Testis (tissue), 3 donors: ENCODE results near the gene TMED10. TPM values are rescaled to one million over a fixed set of nuclear protein-coding genes. Genes with fewer than 3 reads are reported as not detected.

Experiments used
- DNase-seq: peaks from one replicate; pipeline ENCODE4 v3.0.0-alpha.2; 2019
- H3K27ac ChIP-seq, 2 donors: fragments of 200-600 bp; sonication (generic); one replicate each; pipeline ENCODE4 v1.5.1; 2019
- H3K27me3 ChIP-seq: fragments of 200-600 bp; sonication (generic); one replicate; pipeline ENCODE4 v1.5.1; 2019
- H3K36me3 ChIP-seq: fragments of 200-600 bp; sonication (generic); one replicate; pipeline ENCODE4 v1.5.1; 2017; ENCODE audit warnings: low read depth; ENCODE audit errors: missing control alignments
- H3K4me1 ChIP-seq: fragments of 200-600 bp; sonication (generic); one replicate; pipeline ENCODE4 v1.5.1; 2019
- H3K4me3 ChIP-seq, 2 donors: fragments of 200-600 bp; sonication (generic); one replicate each; pipeline ENCODE4 v1.5.1; 2017 to 2019
- H3K9me3 ChIP-seq: fragments of 200-600 bp; sonication (generic); one replicate; pipeline ENCODE4 v1.5.1; 2017
- CTCF ChIP-seq, 3 experiments: fragments of 450-650 bp in 2 of 3; fragments of 200-600 bp in 1 of 3; sonication (generic) in 1 of 3; IDR thresholded peaks; one replicate each; pipeline ENCODE4 v1.5.1; 2016 to 2019; ENCODE audit warnings: antibody characterized with exemption in 3 of 3, mild to moderate bottlenecking in 2 of 3, moderate library complexity in 1 of 3
- POLR2A ChIP-seq: fragments of 450-650 bp; IDR thresholded peaks from one replicate; pipeline ENCODE4 v1.6.1; 2017; ENCODE audit warnings: antibody characterized with exemption, mild to moderate bottlenecking, moderate library complexity
- WGBS, 2 donors: methylation state at CpG; one replicate each; pipeline ENCODE4 v1.1.5; 2018; 5-methylcytosine and 5-hydroxymethylcytosine counted together
- intact Hi-C: fragments of 100-400 bp; cut with DNase I; formaldehyde crosslinking; loops from one replicate; pipeline ENCODE4 v1.15.1; 2023; ENCODE audit warnings: low total_unique reads
- polyA plus RNA-seq: library from polyadenylated mRNA; stranded (reverse); fragments of 350-450 nt; fragmentation: Illumina TruSeq; extraction: RNeasy Lipid Tissue Mini Kit (QIAGEN cat#74804); gene quantifications from one replicate; pipeline ENCODE4 v1.2.3, GENCODE V29; 2014; ENCODE audit warnings: low read depth, low replicate concordance; ENCODE audit not compliant: insufficient read depth
- total RNA-seq, 2 donors: library from RNA; depleted of rRNA; stranded (reverse); fragments of >200 nt; gene quantifications; one replicate each; pipeline ENCODE4 v1.2.3, GENCODE V29; 2016

TMED10 gene
- total and polyA plus RNA-seq, 3 donors from 2014 or later = 255 to 417 (median 334) TPM

DNA sequence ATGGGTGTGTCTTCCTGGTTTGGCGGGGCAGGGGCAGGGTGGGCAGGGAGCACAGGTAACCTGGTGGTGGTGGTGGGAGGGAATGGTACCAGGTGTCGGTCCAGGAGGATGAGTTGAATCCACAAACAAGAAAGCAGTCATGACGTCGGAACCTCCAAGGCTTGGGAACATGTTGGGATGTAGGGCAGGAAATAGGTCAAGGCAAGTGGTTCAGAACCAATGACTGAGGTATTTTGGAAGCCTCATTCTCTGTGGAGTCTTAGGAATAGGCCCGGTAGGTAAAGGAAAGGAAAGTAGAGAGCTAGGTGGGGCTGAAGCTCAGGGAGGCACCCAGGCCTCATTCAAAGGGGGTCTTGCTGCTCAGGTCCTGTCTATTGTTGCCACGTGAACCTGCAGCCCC, 39.1 kb upstream of the TMED10 start:
- Histone ChIP-seq H3K27me3 (no peaks in the 10 kb centered on the region), H3K36me3 (no peaks in the 10 kb centered on the region), H3K4me3 (no peak overlapping the region), H3K9me3 (no peaks in the 10 kb centered on the region), H3K27ac (no peak overlapping the region), H3K4me1 (no peaks in the 10 kb centered on the region)
- intact Hi-C loops = no loop called here
- WGBS, 2 donors = 82 to 83% methylated on average over 6 of the region's 6 CpGs
- no peak for TF ChIP-seq CTCF (IDR thresholded peaks at IDR 0.05)
- TF ChIP-seq POLR2A = no peak
- DNase-seq = no peak

DNA sequence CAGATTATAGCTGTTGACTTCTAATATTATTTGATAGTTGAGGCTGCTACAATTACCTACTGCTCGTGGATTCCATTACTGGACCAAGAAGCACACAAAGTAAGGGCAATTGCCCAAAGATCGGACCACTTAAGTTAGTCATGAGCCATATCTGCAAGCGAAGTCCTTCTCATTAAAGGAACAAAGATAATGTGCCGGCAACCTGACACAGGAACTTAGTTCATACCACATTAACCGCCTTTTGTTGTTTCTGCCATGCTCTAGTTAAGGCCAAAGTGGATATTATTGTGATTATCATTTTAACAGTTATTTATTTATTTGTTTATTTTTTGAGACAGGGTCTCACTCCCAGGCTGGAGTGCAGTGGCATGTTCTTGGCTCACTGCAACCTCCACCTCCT, 38.1 kb upstream of the TMED10 start:
- Histone ChIP-seq H3K9me3 (no peaks in the 10 kb centered on the region), H3K27me3 (no peaks in the 10 kb centered on the region), H3K36me3 (no peaks in the 10 kb centered on the region), H3K4me1 (no peaks in the 10 kb centered on the region), H3K27ac (no peak overlapping the region), H3K4me3 (no peak overlapping the region)
- no peak for DNase-seq
- no peak for TF ChIP-seq POLR2A
- no peak for TF ChIP-seq CTCF (IDR thresholded peaks at IDR 0.05)
- intact Hi-C loops = no loop called here
- WGBS, 2 donors = 92 to 94% methylated on average over 5 of the region's 5 CpGs

DNA sequence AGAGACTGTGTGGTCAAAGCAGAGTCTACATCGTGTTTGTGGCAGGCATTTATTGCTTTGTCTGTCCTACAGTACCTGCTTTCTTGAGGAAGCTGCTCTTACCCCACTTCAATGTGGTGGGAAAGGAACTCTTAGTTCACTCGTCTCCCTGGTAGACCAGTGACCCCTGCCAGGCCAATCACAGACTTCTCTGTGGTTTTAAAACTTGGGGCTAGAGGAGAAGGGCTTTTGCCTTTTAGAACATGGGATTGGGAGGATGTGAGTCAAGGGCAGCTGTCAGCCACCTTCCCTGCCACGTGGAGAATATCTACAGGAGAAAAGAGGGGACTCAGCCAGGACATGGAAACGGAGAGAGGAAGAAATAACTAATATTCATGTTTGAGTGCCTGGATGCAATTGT, 36.8 kb upstream of the TMED10 start:
- Histone ChIP-seq H3K27ac (no peak overlapping the region), H3K4me1 (no peaks in the 10 kb centered on the region), H3K9me3 (no peaks in the 10 kb centered on the region), H3K27me3 (no peaks in the 10 kb centered on the region), H3K4me3 (no peak overlapping the region), H3K36me3 (no peaks in the 10 kb centered on the region)
- intact Hi-C loops = no loop called here
- TF ChIP-seq POLR2A (no peak), CTCF (IDR thresholded peaks at IDR 0.05) (no peak)
- WGBS, 2 donors = 74 to 77% methylated on average over 4 of the region's 4 CpGs
- DNase-seq = no peak

- WGBS, 2 donors = 93 to 96% methylated on average over 6 of the region's 6 CpGs
- intact Hi-C loops = no loop called here
- no peaks in the 10 kb centered on the region for H3K27me3 ChIP-seq
Measured at GRCh38 chr14:75208843-75209242, 32.4 kb upstream of the TMED10 start.

More at GRCh38 chr14:75208843-75209242, 32.4 kb upstream of the TMED10 start:
- Histone ChIP-seq H3K4me1 (no peaks in the 10 kb centered on the region), H3K27ac (no peak overlapping the region), H3K36me3 (no peaks in the 10 kb centered on the region), H3K9me3 (no peaks in the 10 kb centered on the region), H3K4me3 (no peak overlapping the region)
- no peak for DNase-seq
- TF ChIP-seq CTCF (IDR thresholded peaks at IDR 0.05) = no peak
- TF ChIP-seq POLR2A = no peak
